Hepatocyte (in vitro differentiated cells): Measurements from ENCODE around the gene SLC35D2. TPM values are rescaled to one million over a fixed set of nuclear protein-coding genes. Genes with fewer than 3 reads are reported as not detected.
"Not testable (repeated sequence)": the region's sequence is repeated elsewhere in the genome, so short reads cannot be mapped to it uniquely, and the experiment has no call there.

Source experiments
- DNase-seq: peaks from one replicate; pipeline ENCODE4 v3.0.0-alpha.2; 2016; ENCODE audit warnings: low spot score
- H2AFZ ChIP-seq: fragments of 200-600 bp; sonication (generic); 2 replicates; pipeline ENCODE4 v1.6.0; 2016; ENCODE audit warnings: antibody characterized with exemption, mild to moderate bottlenecking
- H3K27ac ChIP-seq: fragments of 200-600 bp; sonication (generic); 2 replicates; pipeline ENCODE4 v1.5.1; 2016; ENCODE audit warnings: mild to moderate bottlenecking
- H3K27me3 ChIP-seq: fragments of 200-600 bp; sonication (generic); 2 replicates; pipeline ENCODE4 v1.6.1; 2016
- H3K36me3 ChIP-seq: fragments of 200-600 bp; sonication (generic); replicated peaks from 2 replicates; pipeline ENCODE4 v1.5.1; 2016; ENCODE audit warnings: low read depth; ENCODE audit not compliant: insufficient read depth
- H3K4me1 ChIP-seq: fragments of 200-600 bp; sonication (generic); 2 replicates; pipeline ENCODE4 v1.5.1; 2016; ENCODE audit warnings: mild to moderate bottlenecking, moderate library complexity; ENCODE audit not compliant: insufficient read depth
- H3K4me2 ChIP-seq: fragments of 200-600 bp; sonication (generic); 2 replicates; pipeline ENCODE4 v1.6.0; 2016
- H3K4me3 ChIP-seq: fragments of 200-600 bp; sonication (generic); 2 replicates; pipeline ENCODE4 v1.5.1; 2016; ENCODE audit warnings: mild to moderate bottlenecking
- H3K79me2 ChIP-seq: fragments of 200-600 bp; sonication (generic); 2 replicates; pipeline ENCODE4 v1.6.0; 2017; ENCODE audit warnings: mild to moderate bottlenecking
- H3K9me2 ChIP-seq: fragments of 200-600 bp; sonication (generic); replicated peaks from 2 replicates; pipeline ENCODE4 v1.6.0; 2017; ENCODE audit warnings: mild to moderate bottlenecking; ENCODE audit not compliant: insufficient read depth
- H3K9me3 ChIP-seq: fragments of 200-600 bp; sonication (generic); 2 replicates; pipeline ENCODE4 v1.5.1; 2016; ENCODE audit warnings: low read depth, mild to moderate bottlenecking
- H4K20me1 ChIP-seq: fragments of 200-600 bp; sonication (generic); 2 replicates; pipeline ENCODE4 v1.6.0; 2016; ENCODE audit warnings: mild to moderate bottlenecking; ENCODE audit not compliant: insufficient read depth, poor library complexity, severe bottlenecking
- CTCF ChIP-seq: fragments of 200-600 bp; sonication (generic); IDR thresholded peaks from 2 replicates; pipeline ENCODE4 v1.5.1; 2016; ENCODE audit warnings: antibody characterized with exemption, mild to moderate bottlenecking; ENCODE audit not compliant: poor library complexity
- EZH2 ChIP-seq: fragments of 200-600 bp; sonication (generic); IDR thresholded peaks from 2 replicates; pipeline ENCODE4 v1.6.1; 2016; ENCODE audit warnings: antibody characterized with exemption, mild to moderate bottlenecking, borderline replicate concordance
- EZH2phosphoT487 ChIP-seq: fragments of 200-600 bp; sonication (generic); IDR thresholded peaks from one replicate; pipeline ENCODE4 v1.6.1; 2018; ENCODE audit warnings: antibody characterized with exemption, mild to moderate bottlenecking, low read depth, moderate library complexity; ENCODE audit not compliant: unreplicated experiment, severe bottlenecking
- WGBS: methylation state at CpG from one replicate; pipeline ENCODE4 v1.1.6; 2016; ENCODE audit warnings: low lambda C conversion rate; ENCODE audit errors: missing lambda C conversion rate; 5-methylcytosine and 5-hydroxymethylcytosine counted together
- polyA plus RNA-seq: library from polyadenylated mRNA; unstranded; fragments of >200 nt; fragmentation: Nextera tagmentation; extraction: Ambion mirVana; gene quantifications from 2 replicates; pipeline ENCODE4 v1.2.1, GENCODE V29; 2016
- total RNA-seq: library from RNA; depleted of rRNA; stranded (reverse); fragments of >200 nt; gene quantifications from 2 replicates; pipeline ENCODE4 v1.2.3, GENCODE V29; 2014

Gene SLC35D2
- total and polyA plus RNA-seq, 2 experiments from 2014 or later = 77.7 to 87.5 TPM

GRCh38 chr9:96331236-96331947 lies 52.1 kb downstream of the SLC35D2 start:
- TF ChIP-seq CTCF (no peak), EZH2phosphoT487 (no peak), EZH2 (no peak)
- H4K20me1 ChIP-seq = no peaks in the 10 kb centered on the region
- H3K27me3 ChIP-seq = no peaks in the 10 kb centered on the region
- H3K36me3 ChIP-seq = no peaks in the 10 kb centered on the region
- WGBS = 84% methylated on average over 9 of the region's 9 CpGs
- H3K9me2 ChIP-seq = no peaks in the 10 kb centered on the region
- H2AFZ ChIP-seq = no peak overlapping the region
- H3K27ac ChIP-seq = no peak overlapping the region
- no peaks in the 10 kb centered on the region for H3K4me1 ChIP-seq
- no peak overlapping the region for H3K4me2 ChIP-seq
- no peaks in the 10 kb centered on the region for H3K79me2 ChIP-seq
- H3K9me3 ChIP-seq = no peaks in the 10 kb centered on the region
- no peak overlapping the region for H3K4me3 ChIP-seq
- no peak for DNase-seq

GRCh38 chr9:96327694-96328352 lies 55.7 kb downstream of the SLC35D2 start:
- peak; percentile 80 for DNase-seq
- no peak overlapping the region for H3K4me2 ChIP-seq

GRCh38 chr9:96323169-96323568 lies 60.3 kb downstream of the SLC35D2 start:
- Histone ChIP-seq H4K20me1 (no peaks in the 10 kb centered on the region), H3K9me3 (no peaks in the 10 kb centered on the region), H3K27me3 (no peaks in the 10 kb centered on the region), H2AFZ (no peak overlapping the region), H3K36me3 (no peaks in the 10 kb centered on the region), H3K4me2 (no peak overlapping the region), H3K4me1 (no peaks in the 10 kb centered on the region), H3K27ac (peak overlapping the region; percentile 26), H3K79me2 (peaks cover 2% of the 10 kb centered on the region), H3K9me2 (no peaks in the 10 kb centered on the region), H3K4me3 (no peak overlapping the region)
- TF ChIP-seq CTCF (no peak), EZH2 (no peak), EZH2phosphoT487 (no peak)
- DNase-seq = no peak

More at GRCh38 chr9:96327694-96328352, 55.7 kb downstream of the SLC35D2 start:
- 74% methylated on average over 1 of the region's 1 CpG for WGBS
- TF ChIP-seq EZH2phosphoT487 (no peak), CTCF (peak; percentile 78), EZH2 (no peak)
- no peaks in the 10 kb centered on the region for H3K9me3 ChIP-seq
- H3K79me2 ChIP-seq = peaks cover 2% of the 10 kb centered on the region
- H4K20me1 ChIP-seq = no peaks in the 10 kb centered on the region
- no peak overlapping the region for H2AFZ ChIP-seq
- H3K4me3 ChIP-seq = no peak overlapping the region
- no peaks in the 10 kb centered on the region for H3K36me3 ChIP-seq
- no peak overlapping the region for H3K27ac ChIP-seq
- H3K27me3 ChIP-seq = no peaks in the 10 kb centered on the region
- no peaks in the 10 kb centered on the region for H3K4me1 ChIP-seq
- no peaks in the 10 kb centered on the region for H3K9me2 ChIP-seq

GRCh38 chr9:96322736-96323135 lies 60.8 kb downstream of the SLC35D2 start:
- H3K27me3 ChIP-seq, H3K36me3 ChIP-seq, H3K4me2 ChIP-seq, H3K79me2 ChIP-seq, H3K9me2 ChIP-seq, H3K4me3 ChIP-seq, H3K4me1 ChIP-seq, H3K27ac ChIP-seq, H3K9me3 ChIP-seq, H4K20me1 ChIP-seq, H2AFZ ChIP-seq, DNase-seq: not testable (repeated sequence)
- 54% methylated on average over 5 of the region's 5 CpGs for WGBS

GRCh38 chr9:96322210-96322609 lies 61.3 kb downstream of the SLC35D2 start:
- H3K9me2 ChIP-seq, H3K4me1 ChIP-seq, H3K4me2 ChIP-seq, DNase-seq, H4K20me1 ChIP-seq, H3K27me3 ChIP-seq, H3K79me2 ChIP-seq, H3K36me3 ChIP-seq, H2AFZ ChIP-seq, H3K4me3 ChIP-seq, H3K9me3 ChIP-seq, H3K27ac ChIP-seq: not testable (repeated sequence)
- 96% methylated on average over 3 of the region's 3 CpGs for WGBS
